CD1c-positive myeloid dendritic cell (primary cell): Measurements from ENCODE around the gene MFSD6.

Source experiments
- DNase-seq: peaks from one replicate; pipeline ENCODE4 v3.0.0-alpha.2; 2016; ENCODE audit errors: extremely low spot score

MFSD6 gene

GRCh38 chr2:190530248-190530900 is 122.2 kb downstream of the MFSD6 start:
- no peak for DNase-seq

DNA sequence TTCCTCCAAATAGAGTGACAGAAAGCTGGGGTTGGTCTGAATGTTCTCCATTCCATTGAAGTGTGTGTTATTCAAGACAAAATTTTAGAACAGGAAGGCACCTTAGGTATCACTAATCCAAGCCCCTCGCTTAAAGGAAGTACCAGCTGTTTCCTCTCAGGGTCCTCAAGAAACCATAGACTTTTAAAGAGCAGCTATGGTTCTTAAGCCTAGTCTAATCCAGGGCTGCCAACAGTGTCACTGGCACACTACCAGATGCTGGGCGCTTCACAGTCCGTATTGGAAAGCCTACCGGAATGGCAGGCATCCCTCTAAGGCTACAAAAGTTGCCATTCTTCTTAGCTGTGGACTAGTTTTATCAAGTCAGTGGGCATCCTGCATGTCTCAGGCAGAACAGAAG is 124.4 kb downstream of the MFSD6 start:
- DNase-seq: no peak

DNA sequence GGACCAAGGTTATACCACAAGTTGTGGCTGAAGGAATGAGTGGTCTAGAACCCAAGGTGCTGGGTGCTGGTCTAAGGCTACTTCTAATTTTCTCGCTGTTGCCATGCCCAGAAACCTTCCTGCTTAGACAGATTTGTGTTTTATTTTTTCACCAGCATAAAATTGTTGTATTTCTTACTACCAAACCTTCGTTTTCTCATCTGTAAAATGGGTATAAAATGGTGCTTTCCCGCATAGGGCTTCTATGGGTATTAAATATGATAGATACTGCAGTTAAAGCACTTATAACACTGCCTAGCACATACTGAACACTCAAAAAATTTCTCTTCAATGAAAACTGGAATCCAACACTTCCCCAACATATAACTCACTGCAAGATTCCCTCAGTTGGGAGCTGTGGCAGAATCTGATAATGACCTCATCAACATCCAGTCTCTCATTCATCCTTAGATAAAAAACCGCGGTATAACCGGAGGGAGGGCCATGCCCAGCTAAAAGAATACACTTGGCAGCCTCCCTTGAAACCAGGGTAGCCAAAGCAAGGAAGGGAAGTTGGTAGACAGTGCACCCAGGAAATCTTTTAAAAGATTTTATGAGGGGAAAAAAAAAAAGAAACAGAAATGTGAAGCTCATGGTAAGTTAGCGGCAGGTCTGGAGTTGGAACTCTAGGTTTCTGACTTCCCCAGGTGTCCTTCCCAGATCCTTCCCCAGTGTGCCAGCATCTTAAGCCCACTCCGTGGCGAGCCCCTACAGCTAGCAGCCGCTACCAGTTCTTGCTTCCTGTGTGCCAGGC is 125.2 kb downstream of the MFSD6 start:
- DNase-seq: no peak

- DNase-seq: no peak
These were observed 125.8 kb downstream of the MFSD6 start for GRCh38 chr2:190533968-190534309.

DNA sequence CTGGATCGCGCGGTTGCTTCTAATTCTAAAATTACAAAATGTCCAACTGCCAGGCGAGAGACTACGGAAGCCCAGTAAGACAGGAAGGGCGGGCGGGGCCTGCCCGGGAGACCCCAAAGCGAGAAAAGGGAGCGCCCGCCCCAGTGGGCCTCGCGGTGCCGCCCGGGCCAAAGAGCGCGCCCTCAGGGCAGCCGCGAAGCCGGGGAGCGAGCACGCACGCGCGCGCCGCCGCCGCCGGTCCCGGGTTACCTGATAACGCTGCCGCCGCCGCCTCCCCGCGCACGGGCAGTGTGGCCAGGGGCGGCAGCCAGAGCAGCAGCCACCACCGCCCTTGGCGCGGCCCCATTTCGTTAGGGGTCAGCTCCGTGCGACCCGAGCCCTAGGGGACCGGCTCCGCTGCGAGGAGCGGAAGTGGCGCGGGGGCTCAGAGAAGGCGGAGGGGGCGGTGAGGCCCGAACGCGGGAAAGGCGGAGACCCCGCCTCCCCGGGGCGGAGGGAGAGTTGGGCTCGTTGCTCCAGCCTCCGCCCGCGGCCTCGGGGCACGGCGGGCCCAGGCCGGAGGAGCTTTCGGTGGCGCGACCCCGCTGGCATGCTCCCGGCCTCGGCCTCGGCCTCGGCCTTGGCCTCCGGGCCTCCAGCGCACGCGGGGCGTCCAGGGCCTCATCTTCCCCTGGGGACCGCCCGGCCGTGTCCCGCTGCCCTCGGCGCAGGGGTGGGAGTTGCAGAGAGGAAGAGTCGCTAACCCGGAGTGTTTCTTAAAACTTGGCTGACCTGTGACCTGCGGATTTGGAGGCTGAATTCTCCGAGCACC is 126.4 kb downstream of the MFSD6 start, which contains the start of gene NEMP2:
Gene NEMP2, minus strand, starts transcription at position 413 of the 811 bp plus-strand sequence. Its CDS starts 67 bp downstream, at position 346.
- DNase-seq: peak; percentile 80

DNA sequence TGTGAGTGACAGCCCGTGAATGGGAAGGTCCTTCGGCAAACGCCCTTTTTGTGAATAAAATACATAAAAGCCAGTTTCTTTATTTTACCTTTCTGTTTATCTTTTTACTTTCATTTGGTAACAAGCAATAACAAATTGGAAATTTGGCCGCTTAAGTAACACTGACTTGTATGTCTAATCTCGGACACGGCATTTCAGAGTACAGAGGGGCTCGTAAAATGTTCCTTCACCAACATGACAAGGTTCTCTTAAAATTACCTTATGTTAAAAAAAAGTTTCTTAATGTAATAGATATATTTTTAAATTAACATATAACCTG is 126.9 kb downstream of the MFSD6 start:
- no peak for DNase-seq

- no peak for DNase-seq
These were observed 127.4 kb downstream of the MFSD6 start for GRCh38 chr2:190535586-190535985.

GRCh38 chr2:190537765-190538164 is 129.6 kb downstream of the MFSD6 start:
- peak; percentile 28 for DNase-seq

DNA sequence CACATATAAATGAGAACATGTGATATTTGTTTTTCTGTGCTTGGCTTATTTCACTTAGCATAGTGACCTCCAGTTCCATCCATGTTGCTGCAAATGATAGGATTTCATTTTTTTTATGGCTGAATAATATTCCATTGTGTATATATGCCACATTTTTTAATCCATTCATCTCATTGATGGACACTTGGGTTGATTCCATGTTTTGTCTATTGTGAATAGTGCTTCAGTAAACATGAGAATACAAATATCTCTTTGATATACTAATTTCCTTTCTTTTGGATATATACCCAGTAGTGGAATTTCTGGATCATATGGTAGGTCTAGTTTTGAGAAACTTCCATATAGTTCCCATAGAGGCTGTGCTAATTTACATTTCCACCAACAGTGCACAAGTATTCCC is 130.0 kb downstream of the MFSD6 start:
- no peak for DNase-seq

DNA sequence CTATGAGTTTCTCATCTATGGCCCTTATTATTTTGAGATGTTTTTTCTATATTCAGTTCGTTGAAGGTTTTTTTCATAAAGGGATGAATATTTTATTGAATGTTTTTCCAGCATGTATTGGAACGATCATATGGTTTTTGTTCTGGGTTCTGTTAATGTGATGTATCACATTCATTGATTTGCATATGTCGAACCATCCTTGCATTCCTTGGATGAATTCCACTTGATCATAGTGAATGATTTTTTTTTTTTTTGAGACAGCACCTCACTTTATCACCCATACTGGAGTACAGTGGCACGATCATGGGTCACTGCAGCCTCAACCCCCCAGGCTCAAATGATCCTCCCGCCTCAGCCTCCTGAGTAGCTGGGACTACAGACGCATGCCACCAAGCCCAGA is 131.9 kb downstream of the MFSD6 start:
- no peak for DNase-seq

DNA sequence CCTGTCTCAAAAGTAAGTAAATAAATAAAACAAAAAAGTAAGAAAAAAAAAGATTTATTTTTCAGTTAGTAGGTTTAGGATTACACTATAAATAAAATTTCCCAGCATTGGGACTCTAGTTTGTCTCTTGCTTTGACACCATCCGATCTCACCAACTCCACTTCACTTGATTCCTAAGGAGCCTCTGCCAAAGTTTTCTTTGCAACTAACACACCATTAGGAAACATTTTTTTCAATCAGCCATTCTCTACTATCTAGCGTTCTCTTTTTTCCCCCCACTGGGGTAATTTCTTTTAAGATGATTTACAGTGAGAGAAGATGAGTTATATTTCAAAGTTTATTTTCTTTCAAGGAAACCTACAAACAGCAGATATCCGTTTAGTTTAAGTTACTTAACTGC is 136.9 kb downstream of the MFSD6 start:
- DNase-seq: no peak

DNA sequence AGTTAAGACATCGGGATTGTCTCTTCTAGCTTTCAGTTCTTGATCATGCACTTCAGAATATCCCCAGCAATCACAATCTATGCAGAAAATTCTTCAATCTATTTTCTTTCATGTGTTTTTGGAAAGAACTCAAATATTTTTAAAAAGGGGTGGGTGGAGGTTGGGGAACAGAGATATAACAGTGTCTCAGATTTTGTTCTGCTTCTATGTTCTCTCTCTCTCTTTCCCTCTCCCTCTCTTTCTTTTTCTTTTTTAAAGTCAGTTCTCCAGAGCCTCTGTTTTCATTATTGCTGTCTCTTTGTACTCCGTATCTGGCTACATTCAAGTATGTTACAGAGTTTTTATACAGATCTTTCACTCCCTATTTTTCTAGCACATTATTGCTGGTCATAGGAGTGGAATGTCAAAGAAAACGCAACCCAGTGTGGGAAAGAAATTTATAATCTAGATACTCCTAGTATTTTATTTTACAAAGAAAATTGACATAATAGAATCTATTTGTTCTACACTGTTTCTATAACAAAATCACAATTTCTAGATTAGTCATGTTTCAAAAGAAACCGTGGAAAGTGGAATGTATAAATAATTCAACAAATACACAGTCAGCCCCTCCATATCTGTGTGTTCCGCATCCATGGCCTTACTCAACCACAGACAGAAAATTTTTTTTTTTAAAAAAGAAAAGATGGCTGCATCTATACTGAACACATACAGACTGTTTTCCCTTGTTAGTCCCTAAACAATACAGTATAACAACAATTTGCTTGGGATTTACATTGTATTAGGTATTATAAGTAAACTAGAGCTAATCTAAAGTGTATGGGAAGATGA is 137.6 kb downstream of the MFSD6 start:
- DNase-seq: no peak

DNA sequence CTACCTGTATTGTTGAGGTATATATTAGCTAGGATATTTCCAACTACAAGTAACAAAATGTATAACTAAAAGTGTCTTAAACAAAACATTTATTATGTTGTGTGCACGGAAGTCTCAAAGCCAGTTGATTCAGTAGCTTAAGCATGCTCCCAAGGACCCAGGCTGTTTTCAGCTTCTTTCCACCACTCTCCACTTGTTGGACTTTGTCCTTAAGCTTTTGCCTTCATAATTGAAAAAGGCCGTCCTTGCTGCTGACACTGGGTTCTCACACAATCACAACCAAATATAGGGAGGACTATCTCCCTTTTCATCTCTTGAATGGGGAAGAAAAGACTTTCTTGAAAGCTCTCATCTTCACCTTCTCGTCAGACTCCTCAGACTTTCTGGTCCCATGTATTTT is 138.6 kb downstream of the MFSD6 start:
- DNase-seq: no peak

DNA sequence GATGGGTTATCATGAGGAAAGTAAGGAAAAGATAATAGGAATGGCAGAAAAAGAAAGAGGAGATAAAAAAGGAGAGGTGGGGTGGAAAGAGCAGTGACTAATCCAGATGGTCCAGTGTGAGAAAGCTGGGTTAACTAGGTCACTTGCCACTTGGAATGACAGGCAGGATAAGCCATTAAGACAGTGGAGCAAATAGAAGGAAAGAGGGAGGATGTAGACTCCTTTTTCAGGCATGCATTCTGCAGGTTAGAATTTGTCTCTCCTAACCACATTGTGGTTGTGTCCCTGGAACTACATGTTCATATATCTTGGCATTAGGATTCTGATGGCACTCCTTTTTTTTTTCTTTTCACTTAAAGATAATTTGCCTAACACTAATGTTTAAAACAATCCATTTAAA is 139.7 kb downstream of the MFSD6 start:
- no peak for DNase-seq

DNA sequence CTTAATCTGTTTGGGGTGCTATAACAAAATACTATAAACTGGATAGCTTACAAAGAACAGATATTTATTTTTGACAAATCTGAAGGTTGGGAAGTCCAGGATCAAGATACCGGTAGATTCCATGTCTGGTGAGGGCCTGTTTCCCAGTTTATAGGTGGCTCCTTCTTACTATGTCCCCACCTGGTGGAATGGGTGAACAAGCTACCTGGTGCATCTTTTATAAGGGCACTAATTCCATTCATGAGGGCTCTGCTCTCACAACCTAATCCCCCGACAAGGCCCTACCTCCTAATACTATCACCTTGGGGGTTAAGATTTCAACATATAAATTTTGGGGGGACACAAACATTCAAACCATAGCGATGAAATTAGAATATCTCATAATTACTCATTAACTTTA is 142.0 kb downstream of the MFSD6 start:
- no peak for DNase-seq
